Endothelial cell (in vitro differentiated cells): ENCODE data around the gene LMBR1L. TPM values are rescaled to one million over a fixed set of nuclear protein-coding genes. Genes with fewer than 3 reads are reported as not detected.

Source experiments
- DNase-seq: peaks from one replicate; pipeline ENCODE4 v3.0.0; 2021; ENCODE audit warnings: low spot score
- H3K27ac Mint-ChIP-seq: one replicate; pipeline ENCODE4 v1.8.0; 2021; ENCODE audit warnings: mixed read lengths, inconsistent platforms; ENCODE audit not compliant: unreplicated experiment
- H3K27me3 Mint-ChIP-seq: one replicate; pipeline ENCODE4 v1.8.0; 2021; ENCODE audit warnings: mild to moderate bottlenecking, moderate library complexity, mixed read lengths, inconsistent platforms; ENCODE audit not compliant: unreplicated experiment
- H3K36me3 Mint-ChIP-seq: one replicate; pipeline ENCODE4 v1.8.0; 2021; ENCODE audit warnings: mild to moderate bottlenecking, low read depth, mixed read lengths, inconsistent platforms; ENCODE audit not compliant: unreplicated experiment
- H3K4me1 Mint-ChIP-seq: one replicate; pipeline ENCODE4 v1.8.0; 2021; ENCODE audit warnings: mild to moderate bottlenecking, mixed read lengths, inconsistent platforms; ENCODE audit not compliant: unreplicated experiment
- H3K4me3 Mint-ChIP-seq: one replicate; pipeline ENCODE4 v1.8.0; 2021; ENCODE audit warnings: mild to moderate bottlenecking, mixed read lengths, inconsistent platforms; ENCODE audit not compliant: unreplicated experiment
- H3K9me3 Mint-ChIP-seq: one replicate; pipeline ENCODE4 v1.8.0; 2021; ENCODE audit warnings: mixed read lengths, inconsistent platforms; ENCODE audit not compliant: unreplicated experiment
- total RNA-seq: library from RNA; stranded (reverse); fragmentation: NEBNext Ultra II Directional; extraction: Animal tissue kit (Norgen Biotek cat#: 25700); gene quantifications from one replicate; pipeline ENCODE4 v1.2.1, GENCODE V29; 2021; ENCODE audit not compliant: unreplicated experiment
- TF ChIP-seq, protein P1 (sequence below): fragments of 200-600 bp; sonication (generic); IDR thresholded peaks from one replicate; pipeline ENCODE4 v1.5.0; 2021; ENCODE audit warnings: antibody characterized with exemption; ENCODE audit not compliant: unreplicated experiment

LMBR1L gene
- total RNA-seq, 1 donor from 2014 or later = 175 TPM

DNA sequence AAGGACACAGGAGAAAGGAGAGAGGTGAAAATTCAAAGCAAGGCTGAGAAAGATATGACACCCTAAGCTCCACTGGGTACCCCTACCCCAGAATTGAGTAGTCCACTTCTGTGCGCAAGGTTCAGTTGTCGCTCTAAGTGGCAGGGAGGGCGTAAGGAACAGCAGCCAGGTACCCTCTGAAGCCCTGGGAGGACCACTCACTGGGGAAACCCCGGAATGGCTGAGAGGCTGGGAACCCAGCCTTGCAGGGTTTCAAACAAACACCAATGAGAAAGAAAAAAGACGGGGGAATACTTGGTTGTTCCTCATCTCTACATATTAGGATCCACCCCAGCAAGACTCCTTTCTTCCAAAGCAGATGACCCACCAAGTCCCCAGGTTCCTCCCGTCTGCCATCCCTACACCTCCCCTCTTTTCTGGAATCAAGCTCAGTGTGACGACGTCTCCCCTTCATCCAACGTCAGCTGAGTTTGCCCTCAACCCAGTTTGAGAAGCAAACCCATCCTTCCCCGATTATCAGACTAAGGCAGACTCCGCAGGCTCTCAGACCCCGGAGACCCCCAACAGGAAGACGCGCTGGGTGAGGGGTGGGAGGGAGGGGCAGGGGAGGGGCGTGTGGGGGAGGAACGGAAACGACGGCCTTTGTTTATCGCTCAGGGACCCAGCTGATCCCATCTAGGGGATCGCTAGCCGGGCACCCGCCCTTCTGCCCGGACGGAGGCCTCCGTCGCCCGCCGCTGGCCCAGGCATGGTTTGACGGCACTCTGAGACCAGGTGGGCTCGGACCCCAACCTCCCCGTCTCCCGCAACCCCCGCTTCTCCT is 795 bp downstream of the LMBR1L start:
- Mint-ChIP-seq H3K27ac (peak overlapping the region; percentile 96), H3K4me1 (peaks cover 40% of the 10 kb centered on the region), H3K4me3 (peak overlapping the region; percentile 99), H3K27me3 (peaks cover 11% of the 10 kb centered on the region), H3K9me3 (no peaks in the 10 kb centered on the region), H3K36me3 (peaks cover 4% of the 10 kb centered on the region)
- TF ChIP-seq, protein P1, sequence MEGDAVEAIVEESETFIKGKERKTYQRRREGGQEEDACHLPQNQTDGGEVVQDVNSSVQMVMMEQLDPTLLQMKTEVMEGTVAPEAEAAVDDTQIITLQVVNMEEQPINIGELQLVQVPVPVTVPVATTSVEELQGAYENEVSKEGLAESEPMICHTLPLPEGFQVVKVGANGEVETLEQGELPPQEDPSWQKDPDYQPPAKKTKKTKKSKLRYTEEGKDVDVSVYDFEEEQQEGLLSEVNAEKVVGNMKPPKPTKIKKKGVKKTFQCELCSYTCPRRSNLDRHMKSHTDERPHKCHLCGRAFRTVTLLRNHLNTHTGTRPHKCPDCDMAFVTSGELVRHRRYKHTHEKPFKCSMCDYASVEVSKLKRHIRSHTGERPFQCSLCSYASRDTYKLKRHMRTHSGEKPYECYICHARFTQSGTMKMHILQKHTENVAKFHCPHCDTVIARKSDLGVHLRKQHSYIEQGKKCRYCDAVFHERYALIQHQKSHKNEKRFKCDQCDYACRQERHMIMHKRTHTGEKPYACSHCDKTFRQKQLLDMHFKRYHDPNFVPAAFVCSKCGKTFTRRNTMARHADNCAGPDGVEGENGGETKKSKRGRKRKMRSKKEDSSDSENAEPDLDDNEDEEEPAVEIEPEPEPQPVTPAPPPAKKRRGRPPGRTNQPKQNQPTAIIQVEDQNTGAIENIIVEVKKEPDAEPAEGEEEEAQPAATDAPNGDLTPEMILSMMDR = no peak
- DNase-seq = peak; percentile 26

- no peak for DNase-seq
- Mint-ChIP-seq H3K4me1 (peaks cover 47% of the 10 kb centered on the region), H3K4me3 (peak overlapping the region; percentile 99), H3K36me3 (peaks cover 12% of the 10 kb centered on the region), H3K9me3 (no peaks in the 10 kb centered on the region), H3K27ac (peak overlapping the region; percentile 72), H3K27me3 (peaks cover 14% of the 10 kb centered on the region)
- TF ChIP-seq, protein P1 = no peak
Measured at GRCh38 chr12:49108958-49109404, 1.7 kb downstream of the LMBR1L start.

DNA sequence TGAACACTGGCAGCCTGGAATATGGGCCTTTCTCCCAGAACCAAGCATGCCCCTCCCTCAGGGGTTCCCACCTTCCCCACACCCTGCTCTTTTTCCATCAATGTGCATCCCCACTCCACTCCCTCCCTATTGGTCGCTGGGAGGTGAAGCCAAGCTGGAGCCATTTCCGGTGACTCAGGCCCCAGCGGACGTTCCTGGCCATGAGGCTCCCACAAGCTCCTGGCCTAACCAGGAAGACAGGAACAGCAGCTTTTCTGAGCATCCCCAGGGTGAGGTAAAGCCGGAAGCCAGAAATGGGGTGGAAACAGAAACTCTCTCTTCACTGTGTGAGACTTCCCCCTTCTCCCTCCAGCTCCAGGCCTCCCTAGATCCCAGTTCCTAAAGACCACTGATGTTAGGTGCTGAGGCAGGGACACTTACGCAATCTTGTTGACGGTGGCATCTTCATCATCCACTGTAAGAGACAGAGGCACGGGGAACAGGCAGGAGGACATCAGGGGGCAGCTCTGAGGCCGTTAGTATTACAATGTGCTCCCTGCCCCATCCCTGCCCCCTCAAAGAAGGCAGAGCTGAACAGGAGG is 5.1 kb downstream of the LMBR1L start:
- TF ChIP-seq, protein P1 = no peak
- peaks cover 36% of the 10 kb centered on the region for H3K36me3 Mint-ChIP-seq
- peaks cover 18% of the 10 kb centered on the region for H3K27me3 Mint-ChIP-seq
- H3K9me3 Mint-ChIP-seq = no peaks in the 10 kb centered on the region
- peak overlapping the region; percentile 70 for H3K27ac Mint-ChIP-seq
- peaks cover 55% of the 10 kb centered on the region for H3K4me1 Mint-ChIP-seq
- no peak for DNase-seq
- H3K4me3 Mint-ChIP-seq = no peak overlapping the region

DNA sequence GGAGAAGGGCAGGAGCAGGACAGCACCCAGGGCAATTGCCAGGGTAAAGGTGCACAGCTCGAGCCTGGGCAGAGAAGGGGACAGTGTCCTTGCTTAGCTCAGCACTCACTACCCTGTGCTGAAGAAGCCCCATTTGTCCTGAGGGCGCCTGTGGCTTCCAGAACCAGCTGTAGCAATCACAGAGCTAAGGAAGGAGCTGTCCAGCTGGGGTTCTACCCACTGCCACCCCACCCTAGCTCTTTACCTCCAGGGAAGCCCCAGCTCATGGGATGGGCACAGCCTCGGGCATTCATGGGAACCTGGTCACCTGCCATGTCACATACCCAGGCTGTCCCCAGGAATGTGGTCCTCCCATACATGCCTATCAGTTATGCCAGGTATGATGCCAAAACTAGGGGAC is 5.8 kb downstream of the LMBR1L start:
- peak overlapping the region; percentile 90 for H3K27ac Mint-ChIP-seq
- TF ChIP-seq, protein P1 = no peak
- no peaks in the 10 kb centered on the region for H3K9me3 Mint-ChIP-seq
- no peak for DNase-seq
- H3K27me3 Mint-ChIP-seq = peaks cover 19% of the 10 kb centered on the region
- H3K4me3 Mint-ChIP-seq = peak overlapping the region; percentile 68
- peaks cover 54% of the 10 kb centered on the region for H3K4me1 Mint-ChIP-seq
- H3K36me3 Mint-ChIP-seq = peaks cover 43% of the 10 kb centered on the region

DNA sequence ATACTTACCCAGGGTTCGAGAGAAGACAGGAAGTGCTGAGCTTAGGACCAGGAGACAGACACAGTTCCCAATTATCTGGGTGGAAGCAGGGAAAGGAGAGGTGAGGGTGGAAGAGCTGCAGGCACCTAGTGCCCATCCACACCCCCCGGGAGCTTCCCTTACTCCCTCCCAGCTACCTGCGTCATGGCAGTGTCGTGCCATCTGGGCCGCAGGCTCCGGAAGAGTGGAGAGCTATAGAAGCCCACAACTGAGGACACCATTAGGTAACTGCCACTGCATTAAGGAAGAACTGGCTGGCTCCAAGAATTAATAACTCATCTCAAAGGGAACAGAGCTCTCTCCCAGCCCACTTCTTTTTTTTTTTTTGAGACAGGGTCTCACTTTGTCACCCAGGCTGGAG is 10.3 kb downstream of the LMBR1L start:
- Mint-ChIP-seq H3K27me3 (peaks cover 12% of the 10 kb centered on the region), H3K4me3 (peak overlapping the region; percentile 67), H3K36me3 (peaks cover 62% of the 10 kb centered on the region), H3K4me1 (peaks cover 21% of the 10 kb centered on the region), H3K27ac (no peak overlapping the region), H3K9me3 (no peaks in the 10 kb centered on the region)
- no peak for DNase-seq
- TF ChIP-seq, protein P1 = no peak
